ENCODE results near the gene FBLN5.

DNA sequence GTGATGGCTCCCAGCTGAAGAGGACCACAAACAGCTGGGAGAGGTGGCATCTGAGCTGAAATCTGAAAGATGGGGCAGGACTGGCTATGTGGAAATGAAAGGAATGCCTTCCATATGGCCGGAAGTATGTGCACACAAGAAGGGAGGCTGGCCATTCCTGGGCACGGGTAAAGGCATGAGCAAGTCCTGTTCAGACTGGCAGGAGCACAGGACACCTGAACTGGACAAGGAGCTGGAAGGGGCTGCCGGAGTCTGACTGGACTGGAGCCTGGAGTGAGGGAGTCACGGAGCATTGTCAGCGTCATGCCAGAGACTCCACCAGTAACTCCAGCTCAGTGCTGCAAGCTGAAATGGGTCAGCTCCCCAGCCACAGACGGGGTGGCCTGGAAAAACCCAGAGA lies 68.3 kb downstream of the FBLN5 start:
- no peak for TF ChIP-seq POLR2A (IDR thresholded peaks at IDR 0.05)
- TF ChIP-seq, protein P1, sequence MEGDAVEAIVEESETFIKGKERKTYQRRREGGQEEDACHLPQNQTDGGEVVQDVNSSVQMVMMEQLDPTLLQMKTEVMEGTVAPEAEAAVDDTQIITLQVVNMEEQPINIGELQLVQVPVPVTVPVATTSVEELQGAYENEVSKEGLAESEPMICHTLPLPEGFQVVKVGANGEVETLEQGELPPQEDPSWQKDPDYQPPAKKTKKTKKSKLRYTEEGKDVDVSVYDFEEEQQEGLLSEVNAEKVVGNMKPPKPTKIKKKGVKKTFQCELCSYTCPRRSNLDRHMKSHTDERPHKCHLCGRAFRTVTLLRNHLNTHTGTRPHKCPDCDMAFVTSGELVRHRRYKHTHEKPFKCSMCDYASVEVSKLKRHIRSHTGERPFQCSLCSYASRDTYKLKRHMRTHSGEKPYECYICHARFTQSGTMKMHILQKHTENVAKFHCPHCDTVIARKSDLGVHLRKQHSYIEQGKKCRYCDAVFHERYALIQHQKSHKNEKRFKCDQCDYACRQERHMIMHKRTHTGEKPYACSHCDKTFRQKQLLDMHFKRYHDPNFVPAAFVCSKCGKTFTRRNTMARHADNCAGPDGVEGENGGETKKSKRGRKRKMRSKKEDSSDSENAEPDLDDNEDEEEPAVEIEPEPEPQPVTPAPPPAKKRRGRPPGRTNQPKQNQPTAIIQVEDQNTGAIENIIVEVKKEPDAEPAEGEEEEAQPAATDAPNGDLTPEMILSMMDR (IDR thresholded peaks at IDR 0.05) = no peak
